ENCODE measurements around the gene C2orf78. TPM values are rescaled to one million over a fixed set of nuclear protein-coding genes. Genes with fewer than 3 reads are reported as not detected.

The C2orf78 gene
- total and polyA plus RNA-seq, 2 of the 4 experiments (the other 2 are of a cell fraction) = 0.03 TPM; not detected in 1

GRCh38 chr2:73850009-73850408, 66.0 kb downstream of the C2orf78 start:
- Histone ChIP-seq H2AK5ac (ENCODE audit: low read depth, low read length) (no peak overlapping the region), H3K79me1 (ENCODE audit: low read depth in 1 of 2, low read length in 2 of 2) (peaks cover 0 to 11% of the 10 kb centered on the region in 2 experiments; a peak in 1 of 4 replicates), H3K27ac (ENCODE audit: insufficient read depth, low read length) (no peak overlapping the region), H2AFZ (replicated peaks; ENCODE audit: low read length, poor library complexity) (no peak overlapping the region), H3K9me1 (ENCODE audit: insufficient read depth, low read length) (peaks cover 4% of the 10 kb centered on the region), H2BK5ac (ENCODE audit: low read depth, low read length, poor library complexity, severe bottlenecking) (no peak overlapping the region), H2BK20ac (ENCODE audit: low read depth, low read length) (no peak overlapping the region), H3K36me3 (ENCODE audit: control insufficient read depth, insufficient read depth, low read length) (peaks cover 47% of the 10 kb centered on the region), H3K4me3 (ENCODE audit: insufficient read depth, low read depth, low read length) (no peak overlapping the region), H4K8ac (ENCODE audit: low read depth in 2 of 2, low read length in 2 of 2) (no peak overlapping the region), H3K56ac (ENCODE audit: extremely low read depth, insufficient read depth, low read length) (no peak overlapping the region), H3K9me3 (ENCODE audit: control insufficient read depth, insufficient read depth, low read length) (no peaks in the 10 kb centered on the region), H2BK15ac (ENCODE audit: low read depth, low read length) (no peak overlapping the region), H4K5ac (ENCODE audit: low read depth, low read length) (no peak overlapping the region), H3K4me2 (ENCODE audit: low read depth, low read length) (no peak overlapping the region), H3K18ac (ENCODE audit: low read depth, low read length) (no peak overlapping the region), H3K23ac (ENCODE audit: low read depth, low read length) (no peak overlapping the region), H4K91ac (ENCODE audit: insufficient read depth, low read depth, low read length) (peak overlapping the region; percentile 29; the same call in 1 of the 2 replicates), H3K14ac (replicated peaks; ENCODE audit: low read depth, low read length) (no peak overlapping the region), H2AK9ac (replicated peaks; ENCODE audit: low read depth, low read length, poor library complexity) (no peak overlapping the region), H4K20me1 (ENCODE audit: insufficient read depth, low read length) (no peaks in the 10 kb centered on the region), H2BK120ac (ENCODE audit: low read depth, low read length) (no peak overlapping the region), H3K4me1 (ENCODE audit: control insufficient read depth, insufficient read depth, low read length) (peaks cover 5% of the 10 kb centered on the region), H3K27me3 (ENCODE audit: control insufficient read depth, insufficient read depth, low read length) (no peaks in the 10 kb centered on the region), H3K9ac (ENCODE audit: low read depth, low read length) (no peak overlapping the region), H3K4ac (ENCODE audit: low read depth, low read length) (no peak overlapping the region)
- dilution Hi-C loops (cut with HindIII; ENCODE audit: low sequenced_read_pairs, unreplicated experiment) = no loop called here
- ChIA-PET POLR2A (ENCODE audit: unreplicated experiment) (no interaction called here), CTCF (no interaction called here)
- TF ChIP-seq CHD1 (IDR thresholded peaks at IDR 0.05; ENCODE audit: low read depth, low read length) (no peak), RFX5 (IDR thresholded peaks at IDR 0.05; ENCODE audit: low read depth, low read length) (no peak), MXI1 (IDR thresholded peaks at IDR 0.05; ENCODE audit: borderline replicate concordance, low read depth, low read length) (no peak)
- ATAC-seq (ENCODE audit: low read depth) = no peak; the same call in 1 of the 2 replicates
- no peak for DNase-seq
- intact Hi-C loops (cut with micrococcal nuclease) = no loop called here
- no TSS peak for BruUV-seq (replicated peaks)
- in situ Hi-C loops (cut with MboI; ENCODE audit: low sequenced_read_pairs) = no loop called here
- no CpG with 5 or more reads among the region's 2 CpGs for WGBS, 2 experiments (ENCODE audit: extremely low coverage in 2 of 2, insufficient read length in 1 of 2)

All from IMR-90 (cell line).